GM21423 (cell line): Measurements from ENCODE around the gene PNPLA6.
"Not testable (repeated sequence)": the region's sequence is repeated elsewhere in the genome, so short reads cannot be mapped to it uniquely, and the experiment has no call there.

Experiments
- ATAC-seq: cut with Tn5 transposase; IDR thresholded peaks from one replicate; pipeline ENCODE4 v1.9.1; 2021; ENCODE audit warnings: mild to moderate bottlenecking, moderate library complexity; ENCODE audit not compliant: unreplicated experiment

The PNPLA6 gene

DNA sequence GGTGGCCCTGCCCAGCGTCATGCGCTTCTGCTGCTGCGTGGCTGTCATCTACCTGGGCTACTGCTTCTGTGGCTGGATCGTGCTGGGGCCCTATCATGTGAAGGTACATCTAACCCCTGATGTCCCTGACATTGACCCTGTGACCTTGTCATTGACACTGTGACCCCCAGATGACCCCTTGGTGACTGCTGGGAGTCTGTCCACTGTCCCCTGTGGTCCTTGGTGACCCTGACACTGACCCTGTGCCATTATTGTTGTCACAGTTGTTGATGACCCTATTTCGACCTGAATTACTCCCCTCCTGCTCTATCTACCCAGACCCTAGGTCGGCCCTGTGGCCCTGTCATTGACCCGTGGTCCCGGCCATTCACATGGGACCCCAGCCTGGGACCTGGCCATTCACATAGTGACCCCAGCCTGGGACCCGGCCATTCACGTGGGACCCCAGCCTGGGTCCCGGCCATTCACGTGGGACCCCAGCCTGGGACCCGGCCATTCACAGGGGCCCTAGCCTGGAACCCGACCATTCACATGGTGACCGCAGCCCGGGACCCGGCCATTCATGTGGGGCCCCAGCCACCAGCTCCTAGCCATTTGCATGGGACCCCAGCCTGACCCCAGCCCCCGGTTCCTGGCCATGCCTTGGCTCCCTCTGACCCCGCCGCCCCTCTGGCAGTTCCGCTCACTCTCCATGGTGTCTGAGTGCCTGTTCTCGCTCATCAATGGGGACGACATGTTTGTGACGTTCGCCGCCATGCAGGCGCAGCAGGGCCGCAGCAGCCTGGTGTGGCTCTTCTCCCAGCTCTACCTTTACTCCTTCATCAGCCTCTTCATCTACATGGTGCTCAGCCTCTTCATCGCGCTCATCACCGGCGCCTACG, 5.7 kb upstream of the PNPLA6 start:
- no peak for ATAC-seq

DNA sequence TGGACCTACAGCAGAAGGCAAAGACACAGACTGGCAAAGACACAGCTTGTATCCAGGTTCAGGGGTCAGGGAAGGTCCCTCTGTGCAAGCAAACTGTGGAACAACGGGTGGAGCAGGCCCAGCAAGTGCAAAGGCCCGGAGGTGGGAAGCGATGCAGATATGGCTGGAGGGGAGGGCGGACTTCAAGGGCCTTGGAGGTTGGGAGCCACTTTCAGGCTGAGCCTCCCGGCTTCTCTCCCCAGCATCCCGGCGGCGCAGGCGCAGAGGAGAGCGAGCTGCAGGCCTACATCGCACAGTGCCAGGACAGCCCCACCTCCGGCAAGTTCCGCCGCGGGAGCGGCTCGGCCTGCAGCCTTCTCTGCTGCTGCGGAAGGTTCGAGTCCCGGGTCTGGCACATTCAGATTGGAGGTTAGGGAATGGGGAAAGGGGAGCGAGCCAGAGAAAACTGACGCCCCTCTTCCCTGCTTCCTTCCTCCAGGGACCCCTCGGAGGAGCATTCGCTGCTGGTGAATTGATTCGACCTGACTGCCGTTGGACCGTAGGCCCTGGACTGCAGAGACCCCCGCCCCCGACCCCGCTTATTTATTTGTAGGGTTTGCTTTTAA, 2.1 kb upstream of the PNPLA6 start:
- ATAC-seq = no peak

DNA sequence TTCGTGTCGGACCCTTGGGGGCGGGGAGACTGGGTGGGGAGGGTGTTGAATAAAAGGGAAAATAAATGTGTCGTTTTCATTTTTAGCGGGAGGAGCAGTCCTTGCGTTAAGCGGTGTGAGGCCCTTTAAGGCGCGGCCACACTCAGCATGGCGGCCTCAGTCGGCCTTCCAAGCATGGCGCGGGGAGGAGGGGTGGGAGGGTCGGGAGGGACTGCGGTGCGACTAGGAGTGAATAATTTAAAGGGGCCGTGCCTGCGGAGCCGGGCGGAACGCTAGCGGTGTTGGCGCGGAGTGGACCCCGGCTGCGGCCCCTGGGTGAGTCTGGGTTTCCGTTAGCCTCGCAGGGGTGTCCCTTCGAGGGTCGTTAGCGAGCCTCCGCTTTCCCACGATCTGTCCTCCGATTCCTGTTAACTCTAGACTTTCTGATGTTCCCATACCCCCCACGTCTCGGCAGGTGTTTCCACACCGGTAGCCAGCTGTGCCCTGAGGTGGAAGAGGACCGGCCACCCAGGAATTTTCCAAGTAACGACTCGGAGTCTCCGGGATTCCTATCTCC, 1.5 kb upstream of the PNPLA6 start:
- ATAC-seq = peak; percentile 37

DNA sequence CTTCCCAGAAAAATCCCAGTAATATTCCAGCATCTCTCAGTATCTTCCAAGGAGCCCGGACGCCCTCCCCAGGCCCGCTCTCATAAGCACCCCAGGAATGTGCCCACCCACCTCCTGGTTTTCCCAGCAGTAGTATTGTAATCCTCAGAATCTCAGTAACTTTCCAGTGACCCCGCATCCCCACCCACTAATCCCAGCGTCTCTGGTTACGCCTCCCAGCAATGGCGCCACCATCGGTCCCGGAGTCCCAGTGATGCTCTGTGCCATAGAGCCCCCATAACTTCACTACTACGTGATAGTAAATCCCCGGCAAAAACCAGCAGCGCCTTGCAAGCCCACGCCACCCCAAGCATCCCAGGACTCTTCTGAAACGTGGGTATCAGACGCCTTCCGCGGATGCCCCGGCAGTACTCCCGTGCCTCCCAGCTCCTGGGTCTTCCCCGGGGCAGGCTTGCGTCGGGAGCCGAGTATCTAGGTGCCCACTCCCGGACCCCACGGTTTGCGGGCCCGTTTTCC, 928 bp upstream of the PNPLA6 start:
- no peak for ATAC-seq

DNA sequence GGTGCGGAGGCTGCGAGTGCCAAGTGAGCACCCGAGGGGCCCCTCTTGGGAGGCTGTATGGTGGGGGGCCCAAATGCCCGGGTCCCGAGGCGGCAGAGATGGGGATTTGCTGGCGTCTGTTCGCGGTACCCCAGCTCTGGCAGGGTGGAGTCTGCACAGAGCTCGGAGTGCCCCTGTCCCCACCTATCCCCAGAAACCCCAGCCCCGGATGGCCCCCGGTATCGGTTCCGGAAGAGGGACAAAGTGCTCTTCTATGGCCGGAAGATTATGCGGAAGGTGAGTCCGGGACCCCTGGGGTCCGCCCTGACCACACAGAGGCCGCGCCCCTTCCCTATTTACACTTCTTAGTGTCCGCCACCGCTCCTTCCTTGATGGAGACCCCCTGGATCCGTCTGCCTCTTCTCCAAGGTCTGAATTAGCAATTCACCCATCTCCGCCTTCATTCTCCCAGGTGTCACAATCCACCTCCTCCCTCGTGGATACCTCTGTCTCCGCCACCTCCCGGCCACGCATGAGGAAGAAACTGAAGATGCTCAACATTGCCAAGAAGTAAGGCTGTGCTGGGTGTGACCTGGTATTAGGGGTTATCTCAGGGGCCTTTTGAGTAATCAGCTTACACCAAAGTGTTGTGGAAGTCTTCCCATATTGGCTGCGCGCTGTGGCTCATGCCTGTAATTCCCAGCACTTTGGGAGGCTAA, 630 bp downstream of the PNPLA6 start:
- ATAC-seq = no peak

DNA sequence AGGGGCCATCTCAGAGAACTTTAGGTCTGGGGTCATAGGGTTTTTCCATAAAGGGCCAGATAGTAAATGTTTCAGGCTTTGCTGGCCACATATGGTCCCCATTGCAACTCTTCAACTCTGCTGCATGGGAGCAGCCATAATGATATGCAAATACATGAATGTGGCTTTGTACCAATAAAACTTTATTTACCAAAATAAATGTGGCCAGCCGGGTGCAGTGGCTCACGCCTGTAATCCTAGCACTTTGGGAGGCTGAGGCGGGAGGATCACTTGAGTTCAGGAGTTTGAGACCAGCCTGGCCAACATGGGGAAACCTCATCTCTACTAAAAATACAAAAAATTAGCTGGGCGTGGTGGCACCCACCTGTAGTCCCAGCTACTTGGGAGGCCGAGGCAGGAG, 3.5 kb downstream of the PNPLA6 start:
- ATAC-seq = not testable (repeated sequence)

DNA sequence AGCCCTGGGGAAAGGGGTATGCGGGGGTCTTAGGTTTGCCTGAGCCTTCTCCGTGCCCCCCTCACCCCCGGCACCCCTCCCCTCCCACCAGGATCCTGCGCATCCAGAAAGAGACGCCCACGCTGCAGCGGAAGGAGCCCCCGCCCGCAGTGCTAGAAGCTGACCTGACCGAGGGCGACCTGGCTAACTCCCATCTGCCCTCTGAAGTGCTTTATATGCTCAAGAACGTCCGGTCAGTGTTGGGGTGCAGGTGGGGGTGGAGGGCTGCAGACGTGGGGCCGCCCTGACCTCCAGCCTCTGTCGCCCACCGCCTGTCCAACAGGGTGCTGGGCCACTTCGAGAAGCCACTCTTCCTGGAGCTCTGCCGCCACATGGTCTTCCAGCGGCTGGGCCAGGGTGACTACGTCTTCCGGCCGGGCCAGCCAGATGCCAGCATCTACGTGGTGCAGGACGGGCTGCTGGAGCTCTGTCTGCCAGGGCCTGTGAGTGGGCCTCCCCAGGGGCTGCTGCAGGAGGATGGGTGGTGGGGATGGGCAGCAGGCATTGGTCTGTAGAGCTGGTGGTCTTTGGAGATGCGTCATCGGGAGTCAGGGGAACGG, 4.4 kb downstream of the PNPLA6 start:
- no peak for ATAC-seq

DNA sequence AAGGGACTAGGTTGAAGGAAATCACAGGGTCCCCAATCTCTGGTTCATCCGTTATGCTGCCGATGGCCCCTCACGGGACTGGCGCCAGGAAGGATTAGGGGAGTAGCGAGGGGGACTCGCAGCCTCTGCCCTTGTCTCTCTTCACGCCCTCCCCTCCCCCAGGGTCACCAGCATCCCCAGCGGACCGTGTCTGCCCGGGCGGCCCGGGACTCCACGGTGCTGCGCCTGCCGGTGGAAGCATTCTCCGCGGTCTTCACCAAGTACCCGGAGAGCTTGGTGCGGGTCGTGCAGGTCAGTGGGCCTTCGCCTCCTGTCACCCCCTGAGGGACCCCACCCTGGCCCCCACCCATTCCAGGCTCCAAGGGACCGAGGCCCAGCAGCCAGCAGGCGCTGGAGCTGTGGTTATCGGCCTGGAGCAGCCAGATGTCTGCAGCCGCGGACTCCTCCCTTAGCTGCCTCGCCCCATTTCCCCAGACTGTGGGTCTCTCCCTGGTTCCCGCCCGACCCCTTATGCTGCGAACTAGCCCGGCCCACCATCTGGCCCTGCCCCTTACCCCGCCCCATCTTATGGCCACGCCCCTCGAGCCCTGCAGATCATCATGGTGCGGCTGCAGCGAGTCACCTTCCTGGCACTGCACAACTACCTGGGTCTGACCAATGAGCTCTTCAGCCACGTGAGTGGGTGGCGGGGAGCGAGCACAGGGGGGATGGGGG, 5.4 kb downstream of the PNPLA6 start:
- ATAC-seq = no peak

DNA sequence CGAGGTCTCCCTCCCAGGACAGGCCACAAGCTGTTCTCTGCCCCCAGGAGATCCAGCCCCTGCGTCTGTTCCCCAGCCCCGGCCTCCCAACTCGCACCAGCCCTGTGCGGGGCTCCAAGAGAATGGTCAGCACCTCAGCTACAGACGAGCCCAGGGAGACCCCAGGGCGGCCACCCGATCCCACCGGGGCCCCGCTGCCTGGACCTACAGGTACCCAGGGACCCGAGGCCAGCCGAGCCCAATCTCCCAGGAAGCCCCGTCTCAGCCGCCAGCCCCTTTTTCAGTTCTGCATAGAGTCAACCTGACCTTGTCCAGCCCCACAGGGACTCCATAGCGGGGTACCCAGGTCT, 5.9 kb downstream of the PNPLA6 start:
- ATAC-seq = no peak

DNA sequence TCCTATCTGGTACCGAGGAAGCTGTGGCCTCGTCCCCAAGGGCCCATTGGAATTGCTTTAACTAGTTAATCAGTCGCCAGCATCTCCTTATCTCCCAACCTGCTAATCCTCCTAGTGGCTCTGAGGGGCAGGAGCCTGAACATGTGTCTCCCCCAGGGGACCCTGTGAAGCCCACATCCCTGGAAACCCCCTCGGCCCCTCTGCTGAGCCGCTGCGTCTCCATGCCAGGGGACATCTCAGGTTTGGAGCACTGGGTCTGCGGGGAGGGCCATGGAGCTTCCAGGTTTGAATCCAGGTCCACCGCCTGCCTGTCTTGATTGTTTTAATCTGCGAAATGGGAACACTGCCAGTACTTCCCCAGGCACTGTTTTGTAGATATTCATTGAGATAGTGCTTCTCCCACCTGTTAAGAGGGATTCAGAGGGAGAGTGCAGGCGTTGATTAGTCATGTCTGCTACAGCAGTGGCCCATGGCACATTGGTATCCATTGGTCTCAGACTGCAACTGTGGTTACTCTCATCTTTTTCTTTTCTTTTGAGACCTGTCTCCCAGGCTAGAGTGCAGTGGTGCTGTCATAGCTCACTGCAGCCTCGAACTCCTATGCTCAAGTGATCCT, 6.4 kb downstream of the PNPLA6 start:
- ATAC-seq = no peak

DNA sequence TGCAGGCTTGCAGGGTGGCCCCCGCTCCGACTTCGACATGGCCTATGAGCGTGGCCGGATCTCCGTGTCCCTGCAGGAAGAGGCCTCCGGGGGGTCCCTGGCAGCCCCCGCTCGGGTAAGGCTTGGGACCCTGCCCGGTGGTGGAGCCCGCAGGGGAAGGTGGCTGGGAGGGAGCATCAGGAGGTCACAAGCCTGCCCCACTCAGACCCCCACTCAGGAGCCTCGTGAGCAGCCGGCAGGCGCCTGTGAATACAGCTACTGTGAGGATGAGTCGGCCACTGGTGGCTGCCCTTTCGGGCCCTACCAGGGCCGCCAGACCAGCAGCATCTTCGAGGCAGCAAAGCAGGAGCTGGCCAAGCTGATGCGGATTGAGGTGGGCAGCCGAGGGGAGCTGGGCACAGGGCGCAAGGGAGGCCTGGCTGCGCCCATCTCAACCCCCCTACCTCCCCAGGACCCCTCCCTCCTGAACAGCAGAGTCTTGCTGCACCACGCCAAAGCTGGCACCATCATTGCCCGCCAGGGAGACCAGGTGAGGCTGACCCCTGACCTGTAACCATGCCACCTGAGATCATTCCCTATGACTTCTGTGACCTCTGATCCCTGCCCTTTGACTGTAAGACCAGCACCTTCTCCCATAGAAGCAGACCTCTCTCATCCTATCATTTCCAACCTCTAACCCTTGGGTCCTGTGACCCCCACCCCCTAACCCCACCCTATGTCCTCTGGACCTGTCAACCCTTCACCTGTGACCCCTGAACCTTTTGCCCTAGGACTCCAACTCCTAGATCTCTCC, 7.2 kb downstream of the PNPLA6 start:
- no peak for ATAC-seq

DNA sequence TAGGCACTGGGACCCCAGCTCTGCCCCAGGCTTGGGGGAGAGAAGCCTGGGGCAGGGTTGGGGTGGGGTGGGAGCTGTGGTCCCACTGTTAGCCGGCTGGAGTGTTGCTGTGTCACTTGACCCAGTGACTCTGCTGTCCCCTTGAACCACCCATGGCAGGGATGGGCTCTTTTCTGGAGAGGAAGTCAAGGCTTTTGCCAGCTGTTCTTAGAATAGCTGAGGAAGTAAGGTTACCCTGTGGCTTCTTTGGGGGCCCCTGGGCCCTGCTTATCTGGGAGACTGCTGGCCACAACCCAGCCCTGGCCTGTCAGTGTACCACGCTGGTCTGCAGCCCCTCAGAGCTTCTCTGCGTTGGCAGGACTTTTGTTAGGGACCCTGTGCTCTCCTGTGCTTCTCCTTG, 9.1 kb downstream of the PNPLA6 start:
- ATAC-seq = no peak

DNA sequence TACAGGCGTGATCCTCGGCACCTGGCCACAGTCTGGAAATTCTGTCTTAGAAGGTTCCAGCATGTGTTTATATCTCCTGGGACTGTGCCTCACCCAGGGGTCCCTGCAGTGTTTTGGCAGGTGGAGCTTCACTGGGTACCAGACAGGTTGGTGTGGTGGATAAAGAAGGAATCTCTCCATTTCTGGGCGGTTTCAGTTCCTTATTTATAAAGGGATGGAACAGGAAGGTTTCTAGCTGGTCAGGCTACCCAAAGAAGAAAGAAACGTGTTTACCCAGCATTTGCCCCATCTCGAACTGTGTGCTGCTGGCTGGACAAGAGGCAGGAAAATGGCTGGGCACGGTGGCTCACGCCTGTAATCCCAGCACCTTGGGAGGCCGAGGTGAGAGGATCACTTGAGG, 9.8 kb downstream of the PNPLA6 start:
- no peak for ATAC-seq

DNA sequence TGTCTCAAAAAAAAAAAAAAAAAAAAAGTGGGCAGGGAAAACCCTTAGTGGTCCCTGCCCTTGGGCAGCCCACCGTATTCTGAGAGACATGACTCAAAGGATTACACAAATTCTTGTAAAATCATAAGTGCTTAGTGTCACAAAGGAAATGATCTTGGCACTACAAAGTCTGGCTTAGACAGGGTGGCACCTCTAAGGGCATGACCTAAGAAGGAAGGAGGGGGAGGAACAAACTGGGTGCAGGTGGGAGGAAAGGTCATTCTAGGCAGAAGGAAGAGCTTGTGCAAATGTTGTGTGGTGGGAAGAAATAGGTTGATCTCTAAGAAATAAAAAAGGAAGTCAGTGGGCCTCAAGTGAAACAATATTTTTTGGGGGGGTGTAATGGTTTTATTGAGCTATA, 10.4 kb downstream of the PNPLA6 start:
- no peak for ATAC-seq

DNA sequence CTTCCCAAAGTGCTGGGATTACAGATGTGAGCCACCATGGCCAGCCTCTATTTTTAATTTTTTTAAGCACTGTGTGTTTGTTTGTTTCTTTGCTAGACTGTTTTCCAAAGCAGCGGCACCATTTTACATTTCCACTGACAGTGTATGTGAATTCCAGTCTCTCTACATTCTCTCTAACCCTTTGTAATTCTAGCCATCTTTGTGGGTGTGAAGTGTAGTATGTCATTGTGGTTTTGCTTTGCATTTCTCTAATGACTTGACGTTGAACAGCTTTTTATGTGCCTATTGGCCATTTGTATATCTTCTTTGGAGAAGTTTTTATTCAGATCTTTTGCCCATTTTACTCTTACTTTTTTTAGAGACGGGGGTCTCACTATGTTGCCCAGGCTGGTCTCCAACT, 11.6 kb downstream of the PNPLA6 start:
- no peak for ATAC-seq

DNA sequence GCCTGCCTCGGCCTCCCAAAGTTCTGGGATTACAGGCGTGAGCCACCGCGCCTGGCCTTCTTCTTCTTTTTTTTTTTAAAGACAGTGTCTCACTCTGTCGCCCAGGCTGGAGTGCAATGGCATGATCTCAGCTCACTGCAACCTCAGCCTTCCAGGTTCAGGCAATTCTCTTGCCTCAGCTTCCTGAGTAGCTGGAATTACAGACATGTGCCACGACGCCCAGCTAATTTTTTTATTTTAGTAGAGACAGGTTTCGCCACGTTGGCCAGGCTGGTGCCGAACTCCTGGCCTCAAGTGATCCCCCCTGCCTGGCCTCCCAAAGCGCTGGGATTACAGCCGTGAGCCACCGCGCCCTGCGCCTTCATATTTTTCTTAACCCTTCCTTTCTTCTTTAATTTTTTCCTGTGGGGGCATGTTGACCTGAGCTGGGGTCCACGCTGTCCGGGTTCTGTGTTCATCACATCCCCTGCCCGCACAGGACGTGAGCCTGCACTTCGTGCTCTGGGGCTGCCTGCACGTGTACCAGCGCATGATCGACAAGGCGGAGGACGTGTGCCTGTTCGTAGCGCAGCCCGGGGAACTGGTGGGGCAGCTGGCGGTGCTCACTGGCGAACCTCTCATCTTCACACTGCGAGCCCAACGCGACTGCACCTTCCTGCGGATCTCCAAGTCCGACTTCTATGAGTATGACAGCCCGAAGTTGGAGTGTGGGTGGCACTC, 14.1 kb downstream of the PNPLA6 start:
- ATAC-seq = no peak

DNA sequence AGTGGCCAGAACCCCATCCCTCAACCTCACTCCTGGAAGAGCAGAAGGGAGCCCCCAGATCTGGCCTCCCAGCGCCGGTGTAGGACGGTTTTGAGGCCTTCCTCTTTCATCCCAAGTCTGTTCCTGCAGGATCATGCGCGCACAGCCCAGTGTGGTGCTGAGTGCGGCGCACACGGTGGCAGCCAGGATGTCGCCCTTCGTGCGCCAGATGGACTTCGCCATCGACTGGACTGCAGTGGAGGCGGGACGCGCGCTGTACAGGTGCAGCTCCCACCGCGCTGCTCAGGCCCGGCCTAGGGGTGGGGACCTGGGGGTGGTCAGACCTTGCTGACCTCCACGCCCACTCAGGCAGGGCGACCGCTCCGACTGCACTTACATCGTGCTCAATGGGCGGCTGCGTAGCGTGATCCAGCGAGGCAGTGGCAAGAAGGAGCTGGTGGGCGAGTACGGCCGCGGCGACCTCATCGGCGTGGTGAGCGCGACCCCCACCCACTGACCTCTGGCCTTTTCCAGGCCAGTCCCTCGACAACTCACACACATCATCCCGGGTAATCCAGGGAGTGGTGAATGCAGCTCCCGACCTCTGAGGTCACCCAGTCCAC, 14.8 kb downstream of the PNPLA6 start:
- no peak for ATAC-seq
